A549 treated with AZD9567 at 1 μM for 4 hours (cell line): ENCODE results near the gene ACTA1. TPM values are rescaled to one million over a fixed set of nuclear protein-coding genes. Genes with fewer than 3 reads are reported as not detected.

Experiments
- total RNA-seq: library from RNA; stranded (reverse); fragments of 200-300 nt; extraction: Qiagen RNA extraction; gene quantifications from 5 replicates; pipeline ENCODE4 v1.2.3, GENCODE V29; 2022; ENCODE audit not compliant: insufficient read depth

Gene ACTA1
- 0.08 to 0.22 TPM (median 0.16 TPM) in 4 of 5 replicates, not detected in the other for total RNA-seq

DNA sequence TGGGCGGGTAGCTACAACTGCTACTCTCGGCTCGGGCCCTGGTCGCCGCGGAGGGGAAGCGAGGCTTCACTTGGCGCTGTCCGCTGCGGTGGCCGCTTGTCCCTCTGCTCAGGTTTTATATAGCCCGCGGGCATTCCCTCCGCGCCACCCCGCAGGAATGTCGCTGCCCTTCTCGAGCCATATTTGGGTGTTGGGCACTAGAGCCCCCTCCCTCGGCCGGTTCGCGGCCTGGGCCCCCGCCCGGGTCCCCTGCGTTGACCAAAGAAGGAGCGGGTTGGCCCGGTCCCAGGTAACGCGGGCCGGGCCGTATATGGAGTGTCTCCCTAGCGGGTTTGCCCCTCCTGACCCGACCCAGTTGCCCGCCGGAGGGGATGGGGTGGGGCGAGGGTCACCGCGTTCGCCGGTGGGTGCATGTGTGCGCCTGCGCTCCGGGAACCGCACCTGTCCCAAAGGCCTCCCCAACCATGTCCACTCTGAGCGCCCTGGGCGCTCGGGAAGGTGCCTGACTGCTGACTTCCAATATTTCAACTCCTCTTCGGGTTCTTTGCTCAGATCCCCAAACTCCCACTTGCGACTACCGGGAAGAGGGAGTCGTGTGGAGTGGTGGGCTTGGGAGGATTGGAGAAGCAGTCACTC is at the start of gene ACTA1:
Gene ACTA1 (minus strand): TSS at position 90 of the 636 bp plus-strand sequence. CDS start 979 bp downstream, outside the sequence.

Other genes starting within 250 kb of the ACTA1 start
- gene RAB4A, start 163.0 kb downstream of the ACTA1 start, total RNA-seq: 34.2 to 49.5 TPM (median 44.4 TPM) in 5 replicates
- gene CCSAP, start 91.0 kb downstream of the ACTA1 start, total RNA-seq: 5.5 to 8.2 TPM (median 7.0 TPM) in 5 replicates
- gene NUP133, start 74.2 kb upstream of the ACTA1 start, total RNA-seq: 20.4 to 28.3 TPM (median 24.4 TPM) in 5 replicates
- gene ABCB10, start 124.6 kb upstream of the ACTA1 start, total RNA-seq: 14.7 to 23.2 TPM (median 22.0 TPM) in 5 replicates
- 22.5 to 25.9 TPM (median 23.2 TPM) in 5 replicates for gene TAF5L, start 192.0 kb upstream of the ACTA1 start, total RNA-seq
- gene URB2, start 192.2 kb upstream of the ACTA1 start, total RNA-seq: 14.8 to 16.8 TPM (median 15.0 TPM) in 5 replicates